GM08714 (cell line): ENCODE data around the gene ELF2.
A peak's percentile ranks its signal among the peaks of the same experiment; 100 is the strongest.
"Not testable (repeated sequence)": the region's sequence is repeated elsewhere in the genome, so short reads cannot be mapped to it uniquely, and the experiment has no call there.

Experiments used
- H3K4me3 ChIP-seq: fragments of 200-500 bp; sonication (Bioruptor generic); 2 replicates; pipeline ENCODE4 v1.5.1; 2014; ENCODE audit warnings: mild to moderate bottlenecking, low read length, inconsistent platforms
- ZNF274 ChIP-seq: IDR thresholded peaks from 2 replicates; pipeline ENCODE4 v1.6.1; 2012; ENCODE audit warnings: mild to moderate bottlenecking, low read depth, low read length

Gene ELF2

DNA sequence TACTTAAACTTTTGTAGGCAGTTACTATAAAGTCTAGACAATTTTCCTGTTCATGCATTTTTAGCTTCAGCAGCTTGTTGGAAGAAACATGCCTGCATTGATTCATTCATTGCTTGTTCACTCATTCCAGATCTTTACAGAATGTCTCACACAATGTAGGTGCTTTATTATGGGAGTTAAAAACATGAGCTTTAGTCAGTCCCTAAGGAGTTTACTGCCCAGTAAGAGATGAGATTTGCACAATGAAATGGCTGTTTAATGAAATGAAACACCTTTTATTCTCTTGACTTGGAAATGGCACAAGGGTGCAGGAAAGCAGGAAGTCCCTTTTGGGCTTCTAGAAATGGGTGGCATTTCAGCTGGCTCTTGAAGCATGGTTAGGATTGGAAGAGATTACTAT is 158.5 kb downstream of the ELF2 start:
- H3K4me3 ChIP-seq, result no peak overlapping the region
- no peak for TF ChIP-seq ZNF274

DNA sequence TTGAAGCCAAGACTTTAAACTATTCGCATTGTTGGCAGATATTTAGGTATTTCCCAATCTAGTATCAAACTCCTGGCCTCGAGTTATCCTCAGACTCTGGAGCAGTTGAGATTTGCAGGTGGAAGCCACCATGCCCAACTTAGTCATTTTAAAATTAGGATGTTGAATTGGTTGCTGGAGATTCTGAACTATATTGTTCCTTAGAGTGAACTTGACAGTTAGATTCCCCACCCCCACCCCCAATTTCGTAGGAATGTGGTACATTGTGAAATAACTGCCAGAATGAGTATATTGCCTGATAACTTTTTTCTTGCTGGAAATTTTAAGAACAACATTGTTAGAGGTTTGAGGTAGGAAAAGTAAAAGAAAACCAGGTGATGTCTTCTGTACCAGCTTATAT is 159.2 kb downstream of the ELF2 start:
- peak overlapping the region; percentile 33 for H3K4me3 ChIP-seq
- no peak for TF ChIP-seq ZNF274

DNA sequence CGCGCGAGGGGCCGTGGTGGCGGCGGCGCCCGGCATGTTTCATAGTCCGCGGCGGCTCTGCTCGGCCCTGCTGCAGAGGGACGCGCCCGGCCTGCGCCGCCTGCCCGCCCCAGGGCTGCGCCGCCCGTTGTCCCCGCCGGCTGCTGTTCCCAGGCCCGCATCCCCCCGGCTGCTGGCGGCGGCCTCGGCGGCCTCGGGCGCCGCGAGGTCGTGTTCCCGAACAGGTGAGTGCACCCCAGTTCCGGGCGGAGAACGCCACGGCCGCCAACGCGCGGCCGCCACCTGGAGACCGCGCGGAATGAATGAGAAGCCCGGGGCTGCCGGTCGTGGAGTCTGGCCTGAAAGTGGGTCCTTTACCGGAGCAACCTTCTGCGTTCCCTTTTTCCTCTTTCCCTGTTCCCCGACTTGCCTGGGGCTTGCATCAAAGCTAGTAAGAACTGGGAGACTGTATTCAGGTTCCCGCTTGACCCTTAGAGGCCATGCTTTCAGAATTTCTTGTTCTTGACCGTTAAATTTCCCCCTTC is 161.0 kb downstream of the ELF2 start:
- H3K4me3 ChIP-seq, result peak overlapping the region; percentile 94
- no peak for TF ChIP-seq ZNF274

DNA sequence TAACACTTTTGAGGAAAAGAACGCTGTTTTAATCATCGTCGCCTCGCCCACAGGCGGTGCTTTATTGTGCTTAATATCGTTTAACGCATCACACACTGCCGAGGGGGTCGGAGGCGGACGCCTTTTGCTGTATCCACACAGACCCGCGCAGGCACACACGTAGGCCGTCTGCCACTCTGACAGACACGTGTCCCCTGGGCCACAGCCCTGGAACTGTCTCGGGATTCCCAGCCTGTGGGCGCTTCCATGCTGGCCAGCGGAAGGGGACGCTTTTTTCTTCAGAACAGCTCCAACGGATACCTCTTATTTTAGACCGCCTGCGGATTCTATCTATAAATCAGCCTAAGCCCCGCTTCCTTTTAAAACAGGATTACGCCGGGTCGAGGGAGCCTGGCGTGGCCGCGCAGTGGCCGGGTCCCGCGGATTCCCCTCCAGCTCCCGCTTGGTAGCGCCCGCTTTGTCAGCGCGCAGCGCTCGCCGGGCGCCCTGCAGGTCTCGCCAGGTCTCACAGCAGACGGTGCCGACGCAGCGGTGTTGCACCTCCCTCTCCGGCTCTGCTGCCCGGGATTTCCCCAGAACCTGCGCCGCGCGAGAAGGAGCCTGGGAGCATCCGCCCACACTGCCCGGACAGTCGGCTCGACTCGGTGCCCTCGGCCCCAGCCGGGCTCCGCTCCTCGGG is 161.6 kb downstream of the ELF2 start, which contains the start of gene NOCT:
Gene NOCT (plus strand): TSS at position 513 of the 679 bp plus-strand sequence. CDS start 201 bp downstream, outside the sequence.
- H3K4me3 ChIP-seq, result peak within 1 kb of the TSS; percentile 94
- no peak for TF ChIP-seq ZNF274

DNA sequence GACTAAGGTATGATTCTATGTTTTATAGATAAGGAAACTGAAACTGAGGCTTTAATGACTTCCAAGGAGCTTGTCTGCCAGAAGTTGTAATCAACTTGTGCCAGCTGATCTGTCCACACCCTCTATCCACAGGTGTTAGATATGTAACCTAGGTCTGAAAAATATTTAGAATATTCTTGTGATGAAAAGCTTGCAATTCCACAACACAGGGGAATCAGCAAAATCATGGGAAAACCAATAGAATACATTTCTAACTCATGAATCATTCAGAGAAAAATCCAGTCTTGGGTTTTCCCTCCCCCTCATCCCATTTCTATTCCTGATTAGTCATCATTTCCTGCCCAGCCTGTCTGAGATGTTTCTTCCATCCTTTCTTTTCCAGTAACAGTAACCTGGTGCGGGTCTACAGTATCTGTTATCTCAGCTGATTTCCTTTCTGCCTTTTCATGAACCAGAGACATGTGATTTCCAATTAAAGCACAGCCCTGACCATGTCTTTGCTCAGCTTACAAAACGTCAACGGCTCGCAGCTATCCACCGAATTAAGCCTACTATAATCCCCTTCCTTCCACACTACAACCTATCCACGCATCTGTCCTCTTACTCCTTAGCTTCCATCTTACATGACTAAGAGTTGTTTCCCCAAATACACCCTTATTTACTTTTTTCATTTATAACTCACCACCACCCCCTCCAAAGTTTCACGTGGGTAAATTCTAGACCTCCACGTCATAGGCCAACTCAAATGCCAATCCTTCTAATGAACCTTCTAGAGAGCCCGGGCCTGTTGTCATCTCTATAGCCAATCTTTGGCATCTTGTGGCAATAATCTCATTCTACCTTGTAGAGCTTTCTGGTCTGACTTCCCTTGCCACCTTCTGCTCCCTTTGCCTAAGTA is 162.4 kb downstream of the ELF2 start:
- peak overlapping the region; percentile 94; the same call in 1 of the 2 replicates for H3K4me3 ChIP-seq
- TF ChIP-seq ZNF274, result no peak

DNA sequence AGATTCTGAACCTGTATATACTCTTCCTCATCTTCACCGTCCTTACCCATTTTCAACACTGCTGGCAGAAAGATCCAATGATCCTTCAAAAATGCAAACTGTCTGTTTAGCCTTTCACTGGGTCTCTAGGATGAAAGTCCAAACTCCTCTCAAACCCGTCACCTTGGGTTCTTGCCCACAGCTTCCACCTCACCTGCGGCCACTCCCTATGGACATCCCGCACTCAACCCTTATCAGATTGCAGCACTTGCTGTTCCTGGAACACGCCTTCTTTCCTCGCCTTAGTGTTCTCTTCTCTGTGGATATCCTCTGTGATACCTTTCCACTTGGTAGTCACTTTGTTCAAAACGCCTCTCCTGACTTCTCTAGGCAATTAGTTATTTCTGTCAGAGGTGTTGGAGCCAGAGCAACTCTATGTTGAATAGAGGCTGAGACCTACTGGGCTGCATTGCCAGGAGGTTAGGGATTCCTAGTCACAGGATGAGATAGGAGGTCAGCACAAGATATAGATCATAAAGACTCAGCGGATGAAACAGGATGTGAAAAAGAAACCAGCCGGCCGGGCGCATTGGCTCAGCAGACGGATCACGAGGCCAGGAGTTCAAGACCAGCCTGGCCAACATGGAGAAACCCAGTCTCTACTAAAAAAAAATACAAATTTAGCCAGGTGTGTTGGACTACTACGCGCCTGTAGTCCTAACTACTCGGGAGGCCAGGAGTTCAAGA is 165.6 kb downstream of the ELF2 start:
- no peak for TF ChIP-seq ZNF274

DNA sequence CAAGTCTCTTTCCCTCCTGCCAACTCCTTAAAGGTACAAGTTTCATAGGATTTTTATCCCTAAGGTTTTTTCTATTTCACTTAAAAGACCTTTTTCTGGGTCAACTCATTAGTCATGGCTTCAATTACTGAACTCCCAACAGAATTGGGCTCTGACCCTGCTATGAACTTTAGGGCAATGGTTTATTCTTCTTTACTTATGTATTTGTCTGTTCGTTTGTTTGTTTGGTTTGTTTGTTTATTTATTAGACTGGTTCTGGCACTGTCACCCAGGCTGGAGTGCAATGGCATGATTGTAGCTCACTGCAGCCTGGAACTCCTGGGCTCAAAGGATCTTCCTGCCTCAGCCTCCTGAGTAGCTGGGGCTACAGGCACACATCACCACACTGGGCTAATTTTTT is 167.3 kb downstream of the ELF2 start:
- no peak for TF ChIP-seq ZNF274
- H3K4me3 ChIP-seq, result no peak overlapping the region

More for the DNA sequence above, 165.6 kb downstream of the ELF2 start:
- H3K4me3 ChIP-seq, result no peak overlapping the region

DNA sequence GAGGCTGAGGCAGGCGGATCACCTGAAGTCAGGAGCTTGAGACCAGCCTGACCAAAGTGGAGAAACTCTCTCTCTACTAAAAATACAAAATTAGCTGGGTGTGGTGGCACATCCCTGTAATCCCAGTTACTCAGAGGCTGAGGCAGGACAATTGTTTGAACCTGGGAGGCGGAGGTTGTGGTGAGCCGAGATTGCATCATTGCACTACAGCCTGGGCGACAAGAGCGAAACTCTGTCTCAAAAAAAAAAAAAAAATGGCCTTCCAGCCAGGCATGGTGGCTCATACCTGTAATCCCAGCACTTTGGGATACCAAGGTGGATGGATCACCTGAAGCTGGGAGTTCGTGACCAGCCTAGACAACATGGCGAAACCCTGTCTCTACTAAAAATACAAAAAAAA is 168.7 kb downstream of the ELF2 start:
- H3K4me3 ChIP-seq, result not testable (repeated sequence)

DNA sequence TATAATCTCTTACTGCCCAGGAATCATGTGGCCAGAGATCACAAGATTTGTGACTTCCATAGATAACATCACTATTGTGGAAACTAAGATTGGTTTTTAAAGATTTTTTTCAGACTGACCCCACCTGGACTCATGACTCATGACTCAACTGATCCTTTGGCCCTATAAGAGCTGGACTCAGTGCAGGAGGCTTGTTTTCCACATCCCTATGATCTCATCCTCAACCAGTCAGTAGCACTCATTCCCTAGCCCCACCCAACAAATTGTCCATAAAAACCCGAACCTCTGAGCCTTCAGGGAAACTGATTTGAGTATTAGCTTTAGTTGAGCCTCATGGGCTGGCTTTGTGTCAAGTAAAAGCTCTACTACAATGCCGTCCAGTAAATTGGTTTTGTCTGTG is 169.4 kb downstream of the ELF2 start:
- no peak for TF ChIP-seq ZNF274
- no peak overlapping the region for H3K4me3 ChIP-seq
